HT1080 (cell line): ENCODE measurements around the gene TBC1D10B. TPM values are rescaled to one million over a fixed set of nuclear protein-coding genes. Genes with fewer than 3 reads are reported as not detected.

Source experiments
- DNase-seq: peaks from one replicate; pipeline ENCODE4 v3.0.0-alpha.2; 2015; ENCODE audit warnings: low read depth
- polyA plus RNA-seq, 2 experiments: library from polyadenylated mRNA; depleted of rRNA; stranded (reverse); fragments of >200 nt; gene quantifications; 2 replicates each; pipeline ENCODE4 v1.2.3, GENCODE V29; 2015
- total RNA-seq: library from RNA; depleted of rRNA; stranded (reverse); fragments of >200 nt; shearing (Covaris generic); gene quantifications from 2 replicates; pipeline ENCODE4 v1.2.3, GENCODE V29; 2014; rRNA removed

Gene TBC1D10B
- 33.4 and 37.2 TPM in 2 replicates for total RNA-seq
- polyA plus RNA-seq (2015; cell fraction: cytosol; rRNA removed) = 23.5 and 26.7 TPM in 2 replicates
- polyA plus RNA-seq (2015; cell fraction: nucleus; rRNA removed) = 28.4 and 32.3 TPM in 2 replicates

- peak; percentile 100 for DNase-seq
Observed at GRCh38 chr16:30370456-30371247, at the start of gene TBC1D10B. TBC1D10B (minus strand) TSS chr16:30370494; CDS start chr16:30370183, 311 bp downstream.

- no peak for DNase-seq
Observed at GRCh38 chr16:30418350-30419181, 48.3 kb upstream of the TBC1D10B start.

- DNase-seq = no peak
Observed at GRCh38 chr16:30417529-30418349, 47.4 kb upstream of the TBC1D10B start.

- no peak for DNase-seq
Observed at GRCh38 chr16:30416624-30417528, 46.6 kb upstream of the TBC1D10B start.

- DNase-seq = no peak
Observed at GRCh38 chr16:30416047-30416603, 45.8 kb upstream of the TBC1D10B start.

GRCh38 chr16:30414159-30414558 lies 43.9 kb upstream of the TBC1D10B start:
- no peak for DNase-seq

- DNase-seq = no peak
Observed at GRCh38 chr16:30413112-30413806, 43.0 kb upstream of the TBC1D10B start.

GRCh38 chr16:30409125-30410060 lies 39.1 kb upstream of the TBC1D10B start:
- peak; percentile 83 for DNase-seq

GRCh38 chr16:30407804-30408534 lies 37.7 kb upstream of the TBC1D10B start:
- no peak for DNase-seq

GRCh38 chr16:30407102-30407803 lies 37.0 kb upstream of the TBC1D10B start, which contains the start of gene ZNF771:
ZNF771 (plus strand) TSS chr16:30407606; CDS start chr16:30408054, 448 bp downstream.
- peak; percentile 84 for DNase-seq

GRCh38 chr16:30406795-30407101 lies 36.5 kb upstream of the TBC1D10B start:
- no peak for DNase-seq

- DNase-seq = no peak
Observed at GRCh38 chr16:30401768-30402425, 31.6 kb upstream of the TBC1D10B start.

- no peak for DNase-seq
Observed at GRCh38 chr16:30399435-30400186, 29.3 kb upstream of the TBC1D10B start.

- no peak for DNase-seq
Observed at GRCh38 chr16:30398661-30399434, 28.6 kb upstream of the TBC1D10B start.
